T follicular helper cell (primary cell): ENCODE measurements around the gene KCNAB1.

Experiments used
- DNase-seq: peaks from one replicate; pipeline ENCODE4 v3.0.0-alpha.2; 2020; ENCODE audit warnings: low read depth

KCNAB1 gene

DNA sequence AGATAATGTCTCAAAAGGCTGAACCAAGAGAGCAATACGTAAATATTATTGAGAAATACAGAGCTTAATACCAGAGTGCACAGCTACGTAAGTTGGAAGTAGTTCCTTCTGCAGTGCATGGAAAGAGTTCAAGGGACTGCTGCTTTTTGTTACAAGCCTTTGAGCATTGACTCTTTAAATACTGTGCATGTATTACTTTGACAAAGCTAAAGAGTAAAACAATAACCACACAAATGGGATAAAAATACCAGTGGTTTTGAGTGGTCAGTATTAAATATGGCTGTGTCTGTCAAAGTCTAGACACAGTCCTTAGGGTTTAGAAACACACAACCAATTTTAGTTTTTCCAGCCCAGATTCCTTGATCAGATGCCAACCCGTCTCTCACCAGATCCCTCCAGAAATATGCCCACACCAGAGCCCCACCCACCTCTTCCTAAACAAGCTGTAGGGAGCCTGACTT, 372.5 kb downstream of the KCNAB1 start:
- DNase-seq, result no peak

DNA sequence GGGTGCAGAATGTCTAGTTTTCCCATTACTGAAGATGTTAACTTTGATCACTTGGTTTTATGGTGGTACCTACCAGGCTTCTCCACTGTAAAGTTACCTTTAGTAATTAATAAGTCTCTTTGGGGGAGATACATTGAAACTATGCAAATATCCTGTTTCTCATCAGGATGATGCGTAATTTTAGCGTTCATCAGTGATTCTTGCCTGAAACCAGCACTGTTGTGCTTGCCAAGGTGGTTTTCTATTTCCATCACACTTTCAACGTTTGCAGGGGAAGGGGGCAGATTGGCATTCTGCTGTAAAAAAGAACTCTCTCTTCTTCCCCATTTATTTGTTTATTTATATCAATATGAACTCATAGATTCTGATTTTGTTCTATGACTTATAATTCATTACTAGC, 373.5 kb downstream of the KCNAB1 start:
- no peak for DNase-seq

DNA sequence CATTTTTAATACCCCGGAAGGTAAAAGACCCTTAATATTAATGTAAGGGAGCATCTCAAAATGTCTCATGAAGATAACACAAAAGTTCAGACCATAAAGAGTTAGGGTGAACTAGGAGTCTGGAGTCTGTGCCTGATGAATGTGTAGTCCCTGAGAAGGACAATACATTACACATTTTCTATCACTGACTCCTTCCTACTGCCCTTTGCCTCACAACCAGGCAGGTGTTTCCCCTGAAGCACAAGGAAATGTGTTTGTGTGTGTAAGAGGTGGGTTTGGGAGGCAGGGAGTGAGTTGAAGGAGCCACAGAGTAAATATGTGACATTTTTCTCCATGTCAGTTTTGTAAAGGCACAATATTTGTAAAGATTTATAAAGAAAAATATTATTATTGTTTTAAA, 375.4 kb downstream of the KCNAB1 start:
- DNase-seq, result no peak

DNA sequence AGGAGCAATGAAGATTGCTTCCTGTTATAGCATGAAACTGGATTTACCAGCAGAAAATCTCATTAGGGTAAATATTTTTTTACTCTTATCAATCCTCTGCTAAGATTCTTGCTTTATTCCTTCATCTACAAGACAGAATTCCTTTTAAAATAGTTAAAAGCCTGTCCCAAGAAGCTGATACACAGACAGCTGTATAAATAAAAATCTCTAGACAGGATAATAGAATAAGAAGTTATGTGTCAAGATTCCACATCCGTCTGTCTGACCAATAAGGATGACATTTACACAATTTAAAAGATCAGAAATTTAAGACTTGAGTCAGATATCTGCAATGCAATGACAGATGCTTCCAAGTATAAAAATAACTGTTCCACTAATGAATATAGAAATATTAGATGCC, 376.9 kb downstream of the KCNAB1 start:
- no peak for DNase-seq

DNA sequence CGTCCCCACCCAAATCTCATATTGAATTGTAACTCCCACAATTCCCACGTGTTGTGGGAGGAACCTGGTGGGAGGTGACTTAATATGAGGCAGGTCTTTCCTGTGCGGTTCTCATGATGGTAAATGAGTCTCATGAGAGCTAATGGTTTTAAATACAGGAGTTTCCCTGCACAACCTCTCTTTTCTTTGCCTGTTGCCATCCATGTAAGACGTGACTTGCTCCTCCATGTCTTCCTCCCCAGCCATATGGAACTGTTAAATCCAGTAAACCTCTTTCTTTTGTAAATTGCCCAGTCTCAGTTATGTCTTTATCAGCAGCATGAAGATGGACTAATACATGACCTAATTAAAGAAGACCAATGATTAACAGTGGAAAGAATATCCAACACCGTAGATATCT, 377.9 kb downstream of the KCNAB1 start:
- DNase-seq, result no peak

DNA sequence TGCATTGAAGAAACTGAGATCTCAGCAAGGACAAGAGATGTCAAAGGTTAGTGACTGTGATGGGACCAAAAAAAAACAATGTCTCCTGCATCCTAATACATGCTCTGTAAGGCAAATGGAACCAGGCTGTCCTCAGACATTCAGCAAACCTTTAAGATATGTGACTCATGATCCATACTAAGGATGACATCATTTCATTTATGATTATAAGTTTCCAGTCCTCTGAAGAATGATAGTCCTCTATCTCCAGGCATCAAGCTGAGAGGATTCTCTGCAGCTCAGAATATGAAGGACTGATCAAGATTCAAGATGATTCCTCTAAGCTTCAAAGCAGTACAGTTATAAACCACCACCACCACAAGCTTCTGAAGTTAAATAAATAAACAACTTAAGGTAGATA, 386.9 kb downstream of the KCNAB1 start:
- DNase-seq, result no peak

DNA sequence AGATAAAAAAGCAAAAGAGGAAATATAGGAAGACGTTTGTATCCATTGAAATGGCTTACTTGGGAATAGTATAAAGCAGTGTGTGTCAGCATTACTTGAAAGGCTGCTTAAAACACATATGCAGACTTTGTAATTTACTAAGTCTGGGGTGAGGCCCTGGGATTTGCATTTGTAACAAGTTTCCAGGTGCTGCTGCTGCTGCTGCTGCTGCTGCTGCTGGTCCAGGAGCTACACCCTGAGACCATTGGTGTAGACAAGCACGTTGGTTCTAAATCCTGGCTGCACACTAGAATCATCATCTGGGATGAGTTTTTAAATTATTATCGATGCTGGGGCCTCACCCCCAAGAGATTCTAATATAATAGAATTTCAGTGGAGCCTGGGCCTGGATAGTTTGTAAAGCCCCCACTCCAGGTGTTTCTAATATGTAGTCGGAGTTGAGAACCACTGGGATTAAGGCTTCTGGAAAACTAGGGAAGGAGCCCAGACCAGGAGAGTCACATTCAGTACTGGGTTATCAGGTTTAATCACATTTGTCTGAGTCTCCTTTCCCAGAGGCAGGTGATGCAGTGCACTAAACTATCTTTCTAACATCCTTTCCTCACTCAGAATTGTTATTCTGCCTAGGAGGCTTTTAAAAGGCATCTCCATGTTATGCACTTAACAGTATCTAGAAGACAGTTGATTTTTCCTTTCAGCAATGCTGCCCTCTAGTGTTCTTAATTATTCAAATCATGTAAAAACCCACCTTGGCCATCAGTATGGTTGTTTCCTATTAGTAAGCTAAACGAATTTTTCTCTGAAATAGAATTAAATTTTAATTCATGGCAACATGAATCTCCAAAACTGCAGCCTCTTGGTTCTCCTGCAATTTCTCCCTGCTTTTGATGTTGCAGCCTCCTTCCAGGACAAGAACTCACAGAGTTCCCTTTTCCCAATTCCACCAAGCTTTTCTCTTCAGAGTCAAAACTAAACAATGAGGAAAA, 389.1 kb downstream of the KCNAB1 start:
- DNase-seq, result no peak

DNA sequence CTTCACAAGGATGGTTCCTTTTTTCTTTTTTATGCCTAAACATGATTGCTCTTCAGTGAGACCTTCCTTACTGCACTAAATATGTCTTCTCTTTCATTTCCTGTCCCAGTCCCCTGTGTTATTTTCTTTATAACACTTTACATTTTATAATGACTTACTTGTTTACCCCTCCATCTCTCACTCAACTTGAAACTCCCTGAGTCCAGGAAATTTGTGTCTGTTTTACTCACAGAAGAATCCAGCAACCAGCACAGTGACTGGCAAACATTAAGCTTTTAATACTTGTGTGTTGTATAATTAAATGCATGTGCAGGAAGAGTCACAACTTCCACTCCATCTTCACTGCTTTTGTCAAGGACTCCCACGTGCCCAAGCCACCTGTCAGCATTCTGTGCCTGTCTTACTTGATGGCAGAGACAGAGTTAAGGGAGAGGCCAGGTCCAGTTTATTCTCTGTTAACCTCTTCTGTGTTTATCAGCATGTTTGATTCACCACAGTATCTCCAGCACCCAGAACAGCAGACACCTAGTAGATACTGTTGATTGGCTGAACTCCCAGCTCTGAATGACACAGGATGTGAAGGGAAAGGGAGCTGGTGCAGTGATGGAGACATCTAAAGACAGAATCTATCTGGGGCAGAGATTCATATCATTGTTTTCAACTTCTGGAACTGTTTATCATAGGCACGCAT, 391.8 kb downstream of the KCNAB1 start:
- DNase-seq, result no peak

DNA sequence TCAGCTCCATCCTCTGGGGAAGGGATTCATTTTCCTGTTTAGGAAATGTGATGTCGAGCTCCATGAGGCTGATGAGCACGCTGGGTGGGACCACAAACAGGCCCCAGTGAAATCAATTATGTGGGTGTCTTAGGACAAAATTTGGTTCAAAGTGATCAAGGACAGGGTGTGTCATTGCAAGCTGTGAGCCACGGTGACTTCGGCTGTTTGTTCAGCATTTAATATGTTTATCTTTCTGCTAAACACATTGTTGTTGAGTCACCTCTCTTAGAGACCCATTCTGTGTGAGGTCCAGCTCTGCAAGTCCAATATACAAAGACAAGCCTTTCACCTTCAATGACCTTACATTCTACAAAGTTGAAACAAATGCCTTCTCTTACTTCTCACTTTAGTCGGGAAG, 393.2 kb downstream of the KCNAB1 start:
- DNase-seq, result no peak

DNA sequence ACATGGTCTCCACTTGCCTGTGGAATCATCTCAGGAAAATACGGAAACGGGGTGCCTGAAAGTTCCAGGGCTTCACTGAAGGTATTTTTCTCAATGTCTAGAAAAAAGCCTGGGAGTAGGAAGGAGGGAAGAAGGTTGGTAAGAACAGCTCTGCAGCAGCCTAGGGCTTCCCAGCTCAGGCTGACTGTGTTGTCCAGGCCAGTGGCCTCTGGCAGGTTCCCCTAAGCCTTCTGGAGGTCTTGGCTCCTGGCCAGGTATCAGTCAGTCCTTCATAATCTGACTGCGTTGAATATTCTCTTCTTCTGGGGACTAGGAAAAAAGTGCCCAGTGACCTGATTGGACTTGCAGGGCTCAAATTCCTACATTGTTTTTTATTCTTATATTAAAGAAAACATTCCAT, 395.9 kb downstream of the KCNAB1 start:
- DNase-seq, result no peak

DNA sequence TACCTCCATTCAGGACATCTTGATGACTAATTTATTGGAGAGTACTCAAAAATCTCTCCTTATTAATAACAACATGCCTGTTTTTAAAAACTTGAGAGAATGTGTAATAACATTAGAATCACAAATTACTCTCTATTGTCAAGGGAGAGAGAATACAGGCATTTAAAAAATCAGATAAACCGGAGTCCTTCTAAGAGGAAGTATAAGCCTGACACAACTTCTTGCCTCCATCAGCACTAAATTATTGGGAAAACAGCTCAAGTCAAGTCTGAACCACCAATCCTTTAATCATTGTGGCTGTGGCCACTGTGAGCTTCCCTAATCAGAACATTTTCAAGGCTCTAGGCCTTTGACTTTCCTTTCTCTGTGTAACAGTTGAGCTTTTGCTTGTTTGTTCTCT, 396.6 kb downstream of the KCNAB1 start:
- DNase-seq, result no peak

DNA sequence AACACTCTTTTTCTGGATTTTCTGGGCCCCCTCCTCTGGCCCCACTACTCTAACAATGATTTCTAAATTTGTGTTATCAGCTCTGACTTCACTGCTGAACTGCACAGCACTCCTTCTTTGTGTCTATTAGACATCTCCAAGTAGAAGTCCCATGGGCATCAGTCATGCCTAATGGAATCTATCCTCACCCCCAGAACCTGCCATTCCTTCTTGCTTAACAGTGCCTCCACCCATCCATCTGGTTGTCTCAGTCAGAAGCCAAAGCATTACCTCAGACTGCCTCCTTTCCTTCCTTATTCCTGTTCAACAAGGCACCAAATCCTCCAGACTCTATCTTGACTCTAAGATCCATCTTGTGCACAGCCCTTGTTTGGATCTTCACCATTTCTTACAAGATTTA, 398.3 kb downstream of the KCNAB1 start:
- no peak for DNase-seq

DNA sequence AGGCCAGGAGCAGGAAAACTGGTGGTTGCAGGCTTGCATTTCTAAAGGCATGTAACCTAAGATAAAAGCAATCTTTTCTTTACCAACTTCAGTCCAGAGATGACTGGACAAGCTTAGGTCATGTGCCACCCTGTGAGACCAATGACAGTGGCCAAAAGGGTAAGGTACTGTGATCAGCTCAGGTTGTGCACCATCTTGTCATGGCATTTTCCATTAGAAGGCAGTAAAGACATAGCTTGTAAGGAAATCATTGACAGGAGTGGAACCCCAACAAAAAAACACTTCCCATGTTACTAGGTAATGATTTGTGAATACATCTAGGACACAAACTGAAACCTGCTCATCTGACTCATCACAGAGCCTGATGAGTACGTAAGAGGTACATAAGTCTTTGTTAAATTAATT, 399.4 kb downstream of the KCNAB1 start:
- DNase-seq, result no peak

DNA sequence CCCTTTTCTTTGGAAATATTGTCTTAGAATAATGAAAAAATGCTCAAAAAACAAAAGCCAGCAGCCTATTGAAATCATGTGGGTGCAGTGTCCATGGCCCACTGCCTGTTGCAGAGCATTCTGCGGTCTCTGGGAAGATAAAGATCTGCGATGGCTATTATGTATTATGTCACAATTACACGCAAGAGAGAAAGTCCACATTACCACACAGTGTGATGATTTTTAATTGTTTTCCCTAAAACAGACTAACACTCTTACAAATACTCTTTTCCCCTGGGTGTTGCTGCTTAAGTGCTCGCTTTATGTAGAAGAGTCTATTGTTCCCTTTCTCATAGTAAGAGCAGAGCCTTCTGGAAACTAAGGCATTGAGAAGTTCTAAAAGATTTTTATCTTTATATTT, 402.3 kb downstream of the KCNAB1 start:
- no peak for DNase-seq

DNA sequence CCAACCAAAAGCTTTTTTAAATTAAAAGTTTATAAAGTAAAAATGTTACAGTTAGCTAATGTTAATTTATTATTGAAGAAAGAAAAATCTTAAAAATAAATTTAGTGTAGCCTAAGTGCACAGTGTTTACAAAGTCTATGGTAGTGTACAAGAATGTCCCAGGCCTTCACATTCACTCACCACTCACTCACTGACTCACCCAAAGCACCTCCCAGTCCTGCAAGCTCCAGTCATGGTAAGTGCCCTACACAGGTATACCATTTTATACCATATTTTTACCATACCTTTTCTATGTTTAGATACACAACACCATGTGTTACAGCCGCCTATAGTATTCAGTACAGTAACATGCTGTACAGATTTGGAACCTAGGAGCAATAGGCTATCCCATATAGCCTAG, 405.4 kb downstream of the KCNAB1 start:
- DNase-seq, result no peak

DNA sequence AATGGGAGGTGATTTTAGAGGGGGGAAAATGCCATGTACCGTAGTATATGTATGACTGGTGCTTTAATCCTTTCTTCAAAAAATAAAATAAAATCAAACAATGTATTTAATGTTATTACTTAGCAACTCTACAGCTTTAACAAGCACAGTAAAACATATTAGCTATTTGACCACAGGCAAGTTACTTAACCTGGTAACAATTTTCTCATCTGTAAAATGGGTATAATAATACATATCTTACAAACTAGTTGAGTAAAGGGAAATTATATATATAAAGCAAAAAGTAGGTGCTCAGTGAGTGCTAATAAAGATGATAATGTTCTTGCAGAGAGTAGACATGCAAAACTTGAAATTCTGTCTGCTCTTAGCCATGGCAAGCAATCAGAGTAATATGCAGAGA, 406.7 kb downstream of the KCNAB1 start:
- DNase-seq, result no peak

DNA sequence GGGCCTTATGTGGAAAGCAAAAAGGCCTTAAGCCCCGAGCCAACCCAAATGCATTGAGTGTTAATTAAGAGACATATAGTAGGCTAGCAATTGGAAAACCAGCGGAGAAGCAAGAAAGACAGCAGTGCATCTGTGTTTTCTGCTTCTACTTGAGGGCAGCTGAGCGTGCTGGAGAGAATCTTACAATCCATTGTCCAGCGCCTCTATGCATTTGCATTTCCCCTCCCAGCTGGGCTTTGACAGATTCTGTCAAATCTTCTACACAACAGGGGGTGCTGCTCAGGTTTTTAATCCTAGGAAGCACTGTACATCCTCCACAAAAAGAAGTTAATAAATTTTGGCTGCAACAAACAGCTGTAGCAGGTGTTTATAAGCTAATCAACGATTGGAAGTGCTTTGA, 410.6 kb downstream of the KCNAB1 start:
- DNase-seq, result no peak

DNA sequence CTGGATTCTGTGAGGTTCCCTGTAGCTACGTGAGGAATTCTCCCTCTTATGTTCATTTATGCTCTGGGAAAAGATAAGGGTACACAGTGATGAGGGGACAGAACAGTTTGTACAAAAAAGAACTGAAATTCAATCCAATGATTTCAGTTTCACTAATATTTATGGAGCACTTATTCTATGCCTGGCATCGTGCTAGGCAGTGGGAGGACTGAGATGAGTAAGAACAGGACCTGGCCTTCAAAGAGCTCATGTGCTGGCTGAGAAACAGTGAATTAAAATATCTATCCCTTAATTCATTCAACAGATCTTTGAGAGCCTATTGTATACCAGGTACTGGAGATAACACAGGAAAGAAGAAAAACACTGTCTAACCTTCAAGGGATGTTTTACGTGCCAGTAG, 412.4 kb downstream of the KCNAB1 start:
- no peak for DNase-seq

DNA sequence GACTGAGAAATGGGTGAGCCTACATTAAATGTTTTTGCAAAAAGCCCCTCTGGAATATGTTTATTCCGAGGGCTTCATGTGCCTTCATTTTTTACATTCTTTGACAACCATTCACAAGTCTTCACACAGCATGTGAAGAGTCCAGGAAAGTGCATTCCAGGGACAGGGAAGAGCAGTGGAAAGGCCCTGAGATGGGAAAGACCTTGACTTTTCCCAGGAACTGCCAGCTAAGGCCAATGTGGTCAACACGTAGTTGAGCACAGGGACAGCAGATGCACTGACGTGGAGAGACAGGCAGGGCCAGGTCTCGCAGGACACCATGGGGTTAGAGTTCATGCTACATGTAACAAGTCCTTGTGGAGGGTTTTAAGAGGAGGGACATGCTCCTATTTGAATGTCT, 412.8 kb downstream of the KCNAB1 start:
- no peak for DNase-seq

DNA sequence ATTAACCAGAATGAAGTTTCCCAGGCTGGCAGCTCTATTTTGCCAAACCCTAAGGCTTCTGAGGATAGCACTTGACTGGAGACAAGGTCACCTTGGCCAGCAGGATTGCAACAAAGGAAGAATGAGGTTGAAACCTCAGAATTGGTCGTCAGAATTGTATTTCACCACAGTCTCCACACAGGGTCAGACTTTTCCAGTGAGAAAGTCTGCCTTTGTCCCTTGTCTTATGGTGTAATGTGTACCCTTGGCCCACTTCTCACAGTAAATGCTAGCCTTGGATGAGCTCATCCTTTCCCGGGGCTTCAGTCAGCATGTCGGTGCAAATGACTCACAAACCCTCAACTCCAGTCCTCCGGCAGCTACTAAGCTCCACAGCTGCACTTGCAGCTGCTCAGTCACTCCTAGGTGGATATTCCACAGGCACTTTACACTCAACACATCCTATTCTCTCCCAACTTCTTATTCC, 414.8 kb downstream of the KCNAB1 start:
- DNase-seq, result no peak

DNA sequence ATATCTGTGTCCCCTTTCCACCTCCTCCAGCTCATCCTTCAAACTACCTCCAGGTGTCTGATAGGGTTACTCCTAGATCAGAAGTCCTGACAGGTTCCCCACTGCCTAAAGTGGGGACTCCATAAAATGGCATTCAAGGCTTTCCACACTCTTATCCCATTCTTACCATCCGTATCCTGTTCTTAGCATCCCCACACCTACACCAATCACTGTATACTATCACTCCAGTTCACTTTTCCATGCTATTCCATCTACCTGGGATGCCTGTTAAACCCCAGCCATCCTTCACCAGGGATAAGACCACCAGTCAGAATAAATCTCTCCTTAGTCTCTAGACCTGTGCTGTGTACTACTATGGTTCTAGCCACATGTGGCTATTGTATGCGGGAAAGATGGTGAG, 415.4 kb downstream of the KCNAB1 start:
- no peak for DNase-seq

DNA sequence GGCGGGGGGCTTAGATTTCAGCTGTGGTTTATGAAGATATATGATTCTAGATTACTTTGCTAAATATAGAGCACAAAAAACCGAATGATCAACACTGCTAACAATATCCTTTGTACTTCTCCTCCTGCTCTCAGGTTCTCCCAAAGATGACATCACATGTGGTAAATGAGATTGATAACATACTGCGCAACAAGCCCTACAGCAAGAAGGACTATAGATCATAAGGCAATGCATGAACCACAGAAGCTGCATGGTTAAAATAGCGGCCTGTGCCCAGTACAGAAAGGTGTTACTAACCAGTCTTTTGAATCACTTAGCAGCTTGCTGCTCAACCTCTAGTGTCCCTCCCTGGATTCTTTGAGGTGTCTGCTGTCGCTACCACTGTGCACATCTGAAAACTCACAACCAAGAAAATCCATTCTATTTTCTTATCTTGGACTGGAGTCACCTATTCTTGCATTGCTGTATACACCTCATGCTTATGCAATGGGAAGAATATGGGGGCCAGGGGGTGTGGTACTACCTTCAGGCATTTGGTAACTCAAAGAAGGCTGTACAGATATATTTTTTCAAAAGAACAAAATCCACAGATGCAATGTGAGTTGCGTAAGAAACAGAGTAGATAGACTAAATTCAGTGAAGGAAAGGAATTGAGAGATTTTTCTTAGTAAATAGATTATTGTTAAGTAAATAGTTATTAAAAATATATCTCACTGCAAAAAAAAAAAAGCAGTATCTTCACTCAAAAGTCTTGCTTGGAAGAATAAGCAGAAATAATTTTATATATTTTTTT, 416.3 kb downstream of the KCNAB1 start:
- DNase-seq, result no peak
